Parathyroid adenoma (tissue), 2 donors: Measurements from ENCODE around the gene ARHGAP35.

Experiments
- H2AFZ ChIP-seq: fragments of 300-600 bp; sonication (generic); one replicate; pipeline ENCODE4 v1.7.0; 2017; ENCODE audit warnings: antibody characterized with exemption, mild to moderate bottlenecking
- H3K27ac ChIP-seq: fragments of 300-600 bp; sonication (generic); one replicate; pipeline ENCODE4 v1.7.0; 2017
- H3K27me3 ChIP-seq: fragments of 300-600 bp; sonication (generic); one replicate; pipeline ENCODE4 v1.7.0; 2017; ENCODE audit warnings: low read length; ENCODE audit not compliant: control insufficient read depth, insufficient read depth
- H3K36me3 ChIP-seq: fragments of 300-600 bp; sonication (generic); one replicate; pipeline ENCODE4 v1.7.0; 2017; ENCODE audit warnings: low read length; ENCODE audit not compliant: control insufficient read depth, insufficient read depth
- H3K4me1 ChIP-seq: fragments of 300-600 bp; sonication (generic); one replicate; pipeline ENCODE4 v1.7.0; 2017; ENCODE audit warnings: control low read depth
- H3K4me2 ChIP-seq: fragments of 300-600 bp; sonication (generic); one replicate; pipeline ENCODE4 v1.7.0; 2017; ENCODE audit warnings: low read length
- H3K4me3 ChIP-seq: fragments of 300-600 bp; sonication (generic); one replicate; pipeline ENCODE4 v1.7.0; 2017; ENCODE audit warnings: low read depth, low read length
- H3K79me2 ChIP-seq: fragments of 300-600 bp; sonication (generic); one replicate; pipeline ENCODE4 v1.7.0; 2017; ENCODE audit warnings: control low read depth
- H3K9ac ChIP-seq: fragments of 300-600 bp; sonication (generic); one replicate; pipeline ENCODE4 v1.7.0; 2017; ENCODE audit warnings: mild to moderate bottlenecking
- H3K9me3 ChIP-seq: fragments of 300-600 bp; sonication (generic); one replicate; pipeline ENCODE4 v1.7.0; 2017; ENCODE audit warnings: low read length; ENCODE audit not compliant: control insufficient read depth
- TF ChIP-seq, protein P1 (sequence below): fragments of 300-600 bp; sonication (generic); IDR thresholded peaks from one replicate; pipeline ENCODE4 v1.7.0; 2017; ENCODE audit warnings: antibody characterized with exemption, mild to moderate bottlenecking
- donor health status: primary hyperparathyroidism.

The ARHGAP35 gene

DNA sequence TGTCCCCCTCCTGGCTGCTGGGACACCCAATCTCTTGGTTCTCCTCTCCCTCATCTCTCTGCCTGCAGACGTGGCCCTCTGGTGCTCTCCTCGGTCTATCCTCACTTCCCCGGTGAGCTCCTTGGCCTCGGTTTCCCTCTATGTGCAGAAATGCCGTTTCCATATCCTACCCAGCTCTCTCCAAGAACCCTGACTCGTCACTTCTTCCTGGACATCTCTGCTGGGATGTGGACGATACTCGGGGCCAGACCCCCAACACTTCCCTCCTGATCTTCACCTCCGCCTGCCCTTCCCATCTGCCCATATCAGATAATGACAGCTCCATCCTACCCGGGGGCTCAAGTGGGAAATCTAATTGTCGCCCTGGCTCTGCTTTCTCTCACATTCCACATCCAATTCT lies 18.0 kb upstream of the ARHGAP35 start:
- H3K36me3 ChIP-seq, result no peaks in the 10 kb centered on the region
- H3K79me2 ChIP-seq, result no peaks in the 10 kb centered on the region
- no peak overlapping the region for H3K4me3 ChIP-seq
- no peak overlapping the region for H3K9ac ChIP-seq
- no peak overlapping the region for H3K4me2 ChIP-seq
- no peaks in the 10 kb centered on the region for H3K27me3 ChIP-seq
- no peak overlapping the region for H2AFZ ChIP-seq
- TF ChIP-seq, protein P1, sequence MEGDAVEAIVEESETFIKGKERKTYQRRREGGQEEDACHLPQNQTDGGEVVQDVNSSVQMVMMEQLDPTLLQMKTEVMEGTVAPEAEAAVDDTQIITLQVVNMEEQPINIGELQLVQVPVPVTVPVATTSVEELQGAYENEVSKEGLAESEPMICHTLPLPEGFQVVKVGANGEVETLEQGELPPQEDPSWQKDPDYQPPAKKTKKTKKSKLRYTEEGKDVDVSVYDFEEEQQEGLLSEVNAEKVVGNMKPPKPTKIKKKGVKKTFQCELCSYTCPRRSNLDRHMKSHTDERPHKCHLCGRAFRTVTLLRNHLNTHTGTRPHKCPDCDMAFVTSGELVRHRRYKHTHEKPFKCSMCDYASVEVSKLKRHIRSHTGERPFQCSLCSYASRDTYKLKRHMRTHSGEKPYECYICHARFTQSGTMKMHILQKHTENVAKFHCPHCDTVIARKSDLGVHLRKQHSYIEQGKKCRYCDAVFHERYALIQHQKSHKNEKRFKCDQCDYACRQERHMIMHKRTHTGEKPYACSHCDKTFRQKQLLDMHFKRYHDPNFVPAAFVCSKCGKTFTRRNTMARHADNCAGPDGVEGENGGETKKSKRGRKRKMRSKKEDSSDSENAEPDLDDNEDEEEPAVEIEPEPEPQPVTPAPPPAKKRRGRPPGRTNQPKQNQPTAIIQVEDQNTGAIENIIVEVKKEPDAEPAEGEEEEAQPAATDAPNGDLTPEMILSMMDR, result no peak
- no peaks in the 10 kb centered on the region for H3K4me1 ChIP-seq
- no peak overlapping the region for H3K27ac ChIP-seq
- H3K9me3 ChIP-seq, result no peaks in the 10 kb centered on the region

DNA sequence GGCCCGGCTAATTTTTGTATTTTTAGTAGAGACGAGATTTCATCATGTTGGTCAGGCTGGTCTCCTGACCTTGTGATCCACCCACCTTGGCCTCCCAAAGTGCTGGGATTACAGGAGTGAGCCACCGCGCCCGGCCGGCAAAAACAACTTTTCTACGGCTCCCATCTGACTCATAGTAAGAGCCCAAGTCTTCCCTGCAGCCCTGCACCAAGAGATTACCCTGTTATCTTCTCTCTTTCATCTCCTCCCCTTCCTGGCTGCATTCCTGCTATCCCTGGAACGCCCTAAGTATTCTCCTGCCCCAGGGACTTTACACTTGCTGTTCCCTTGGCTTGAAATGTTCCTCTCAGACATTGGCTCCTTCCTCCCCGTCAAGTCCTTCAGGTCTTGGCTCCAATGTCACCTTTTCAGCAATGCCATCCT lies 16.7 kb upstream of the ARHGAP35 start:
- TF ChIP-seq, protein P1, result no peak
- H3K79me2 ChIP-seq, result no peaks in the 10 kb centered on the region
- no peaks in the 10 kb centered on the region for H3K9me3 ChIP-seq
- no peaks in the 10 kb centered on the region for H3K4me1 ChIP-seq
- H3K4me2 ChIP-seq, result no peak overlapping the region
- no peak overlapping the region for H3K4me3 ChIP-seq
- H3K27me3 ChIP-seq, result no peaks in the 10 kb centered on the region
- H3K27ac ChIP-seq, result no peak overlapping the region
- no peak overlapping the region for H3K9ac ChIP-seq
- no peaks in the 10 kb centered on the region for H3K36me3 ChIP-seq
- no peak overlapping the region for H2AFZ ChIP-seq

GRCh38 chr19:46845959-46846459 lies 14.8 kb upstream of the ARHGAP35 start:
- Histone ChIP-seq H3K9me3 (no peaks in the 10 kb centered on the region), H3K27ac (no peak overlapping the region), H3K4me2 (no peak overlapping the region), H3K4me1 (peaks cover 7% of the 10 kb centered on the region), H3K36me3 (no peaks in the 10 kb centered on the region), H3K79me2 (peaks cover 7% of the 10 kb centered on the region), H3K9ac (no peak overlapping the region), H3K4me3 (no peak overlapping the region), H3K27me3 (no peaks in the 10 kb centered on the region), H2AFZ (no peak overlapping the region)
- TF ChIP-seq, protein P1, result no peak

DNA sequence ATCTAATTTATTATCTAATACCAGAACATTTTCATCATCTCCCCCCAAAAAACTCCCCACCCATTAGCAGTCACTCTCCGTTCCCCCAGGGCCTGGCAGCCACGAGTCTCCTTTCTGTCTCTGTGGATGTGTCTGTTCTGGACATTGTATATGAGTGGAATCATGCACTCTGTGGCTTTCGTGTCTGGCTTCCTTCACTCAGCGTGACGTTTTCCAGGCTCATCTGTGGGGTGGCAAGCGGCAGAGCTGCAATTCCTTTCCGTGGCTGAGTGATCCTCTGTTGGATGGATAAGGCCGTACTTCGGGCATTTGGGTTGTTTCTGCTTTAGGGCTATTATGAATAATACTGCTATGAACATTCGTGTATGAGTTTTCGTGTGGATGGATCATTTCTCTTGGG lies 13.3 kb upstream of the ARHGAP35 start:
- H3K27me3 ChIP-seq, result no peaks in the 10 kb centered on the region
- TF ChIP-seq, protein P1, result no peak
- no peak overlapping the region for H2AFZ ChIP-seq
- peaks cover 7% of the 10 kb centered on the region for H3K4me1 ChIP-seq
- peaks cover 7% of the 10 kb centered on the region for H3K79me2 ChIP-seq
- H3K9ac ChIP-seq, result no peak overlapping the region
- no peak overlapping the region for H3K4me2 ChIP-seq
- no peak overlapping the region for H3K4me3 ChIP-seq
- no peaks in the 10 kb centered on the region for H3K9me3 ChIP-seq
- H3K36me3 ChIP-seq, result no peaks in the 10 kb centered on the region
- no peak overlapping the region for H3K27ac ChIP-seq

GRCh38 chr19:46848389-46848788 lies 12.4 kb upstream of the ARHGAP35 start:
- Histone ChIP-seq H2AFZ (no peak overlapping the region), H3K27me3 (no peaks in the 10 kb centered on the region), H3K4me1 (peaks cover 7% of the 10 kb centered on the region), H3K4me2 (no peak overlapping the region), H3K27ac (no peak overlapping the region), H3K4me3 (no peak overlapping the region), H3K36me3 (no peaks in the 10 kb centered on the region), H3K79me2 (peaks cover 7% of the 10 kb centered on the region), H3K9me3 (no peaks in the 10 kb centered on the region), H3K9ac (no peak overlapping the region)
- TF ChIP-seq, protein P1, result no peak
